HG03565 (cell line): ENCODE measurements around the gene TAGAP.
"Not testable (repeated sequence)": the region's sequence is repeated elsewhere in the genome, so short reads cannot be mapped to it uniquely, and the experiment has no call there.

ENCODE experiments used
- ATAC-seq: cut with Tn5 transposase; IDR thresholded peaks from one replicate; pipeline ENCODE4 v1.9.1; 2021; ENCODE audit warnings: mild to moderate bottlenecking, moderate library complexity; ENCODE audit not compliant: unreplicated experiment

Gene TAGAP

GRCh38 chr6:159017757-159018559 lies 26.8 kb downstream of the TAGAP start:
- peak; percentile 68 for ATAC-seq

- no peak for ATAC-seq
Observed at GRCh38 chr6:159014406-159014805, 30.4 kb downstream of the TAGAP start.

GRCh38 chr6:159013229-159013628 lies 31.6 kb downstream of the TAGAP start:
- ATAC-seq, result no peak

- no peak for ATAC-seq
Observed at GRCh38 chr6:159012201-159012600, 32.6 kb downstream of the TAGAP start.

- not testable (repeated sequence) for ATAC-seq
Observed at GRCh38 chr6:159010037-159010612, 34.7 kb downstream of the TAGAP start.

- ATAC-seq, result no peak
Observed at GRCh38 chr6:159008656-159009288, 36.0 kb downstream of the TAGAP start.

DNA sequence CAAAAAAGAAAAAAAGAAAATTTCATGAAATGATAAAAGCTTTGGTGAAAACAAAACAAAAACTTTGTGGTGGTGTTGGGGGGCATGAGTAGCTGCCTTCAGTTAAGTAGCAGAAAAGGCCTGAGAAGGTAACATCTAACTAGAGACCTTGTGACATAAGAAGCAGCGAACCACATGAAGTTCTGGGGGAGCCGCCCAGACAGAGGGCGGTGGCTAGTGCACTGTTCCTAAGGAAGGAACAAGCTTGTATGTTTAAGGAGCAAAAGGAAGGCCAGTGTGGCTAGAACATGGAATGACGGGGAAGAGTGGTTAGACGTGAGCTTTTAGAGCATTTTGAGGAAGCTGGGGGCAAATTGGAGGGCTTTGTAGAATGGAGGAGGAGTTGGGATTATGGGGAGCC lies 37.3 kb downstream of the TAGAP start:
- no peak for ATAC-seq

GRCh38 chr6:159005436-159005835 lies 39.4 kb downstream of the TAGAP start:
- no peak for ATAC-seq

GRCh38 chr6:159004592-159004991 lies 40.2 kb downstream of the TAGAP start:
- no peak for ATAC-seq

DNA sequence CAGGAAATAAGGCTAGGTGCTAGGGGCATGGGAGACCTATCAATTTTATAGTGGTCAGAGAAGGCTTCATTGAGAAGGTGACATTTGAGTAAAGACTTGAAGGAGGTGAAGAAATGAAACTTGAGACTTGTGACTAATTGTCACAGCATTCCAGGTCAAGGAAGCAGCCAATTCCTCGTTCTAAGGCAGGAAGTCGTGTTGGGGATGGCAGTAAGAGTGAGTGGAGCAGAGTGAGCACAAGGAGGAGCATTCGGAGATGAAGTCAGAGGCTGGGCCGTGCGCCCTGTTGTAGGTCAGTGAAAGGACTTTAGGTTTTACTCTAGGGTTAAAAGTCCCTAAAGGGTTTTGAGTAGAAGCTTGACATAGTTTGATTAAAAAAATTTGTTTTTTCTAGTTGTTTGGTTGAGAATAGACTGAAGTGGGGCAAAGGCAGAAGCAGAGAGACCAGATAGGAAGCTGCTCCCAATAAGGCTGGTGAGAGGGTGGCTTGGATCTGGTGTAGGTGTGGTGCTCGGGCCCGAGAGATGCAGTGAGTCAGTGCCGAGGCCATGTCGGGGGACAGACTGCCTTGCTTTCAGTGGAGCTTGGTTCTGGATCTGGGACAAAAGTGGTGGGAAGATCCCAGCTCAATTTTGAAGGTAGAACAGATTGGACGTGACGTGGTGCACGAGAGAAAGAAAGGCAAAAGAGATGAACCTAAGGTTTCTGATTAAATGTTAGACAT lies 42.2 kb downstream of the TAGAP start:
- ATAC-seq, result no peak

- peak; percentile 88 for ATAC-seq
Observed at GRCh38 chr6:158999666-159000403, 45.0 kb downstream of the TAGAP start, which contains the start of gene RSPH3. Gene RSPH3, minus strand, starts transcription at chr6:159000202. Its CDS starts 652 bp downstream, at chr6:158999550.

DNA sequence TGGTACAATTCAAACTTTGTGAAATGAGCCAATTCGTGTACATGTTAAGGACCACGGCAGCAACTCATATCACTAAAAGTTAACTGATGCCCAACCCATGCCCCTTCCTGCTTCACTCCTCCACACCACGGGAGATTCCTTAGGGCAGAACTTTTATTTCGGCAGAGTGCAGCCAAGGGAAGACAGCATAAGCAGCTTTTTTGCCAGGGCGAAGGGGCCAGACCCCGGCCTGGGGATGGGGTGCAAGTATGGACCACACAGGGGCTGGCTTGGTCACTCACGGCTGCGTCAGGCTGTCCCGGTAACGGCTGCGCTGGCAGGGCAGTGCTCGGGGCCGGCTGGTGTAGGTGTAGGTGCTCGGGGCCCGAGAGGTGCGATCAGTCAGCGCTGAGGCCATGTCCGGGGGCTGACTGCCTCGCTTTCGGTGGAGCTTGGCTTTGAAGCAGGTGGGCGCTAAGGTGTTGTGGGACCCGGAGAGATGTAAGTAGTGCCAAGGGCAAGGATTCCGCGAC lies 45.6 kb downstream of the TAGAP start:
- peak; percentile 16 for ATAC-seq

GRCh38 chr6:158996856-158997255 lies 47.9 kb downstream of the TAGAP start:
- no peak for ATAC-seq

DNA sequence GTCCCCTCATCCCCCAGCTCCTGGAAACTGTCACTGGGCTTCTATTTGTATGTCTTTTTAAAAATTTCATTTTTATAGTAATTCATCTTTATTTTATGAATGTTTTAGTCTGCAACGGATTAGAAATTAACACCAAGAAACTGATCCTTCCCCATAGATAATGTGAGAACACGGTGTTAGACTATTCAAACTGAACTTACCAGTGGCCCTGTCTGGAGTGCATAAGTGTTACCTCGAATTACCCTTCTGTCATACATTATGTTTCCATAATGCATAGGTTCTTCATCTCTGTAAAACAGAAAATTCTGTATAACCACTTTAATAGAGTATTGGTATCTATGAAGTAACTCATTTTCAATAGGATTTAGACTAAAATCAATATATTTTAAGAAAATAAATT lies 51.2 kb downstream of the TAGAP start:
- no peak for ATAC-seq

DNA sequence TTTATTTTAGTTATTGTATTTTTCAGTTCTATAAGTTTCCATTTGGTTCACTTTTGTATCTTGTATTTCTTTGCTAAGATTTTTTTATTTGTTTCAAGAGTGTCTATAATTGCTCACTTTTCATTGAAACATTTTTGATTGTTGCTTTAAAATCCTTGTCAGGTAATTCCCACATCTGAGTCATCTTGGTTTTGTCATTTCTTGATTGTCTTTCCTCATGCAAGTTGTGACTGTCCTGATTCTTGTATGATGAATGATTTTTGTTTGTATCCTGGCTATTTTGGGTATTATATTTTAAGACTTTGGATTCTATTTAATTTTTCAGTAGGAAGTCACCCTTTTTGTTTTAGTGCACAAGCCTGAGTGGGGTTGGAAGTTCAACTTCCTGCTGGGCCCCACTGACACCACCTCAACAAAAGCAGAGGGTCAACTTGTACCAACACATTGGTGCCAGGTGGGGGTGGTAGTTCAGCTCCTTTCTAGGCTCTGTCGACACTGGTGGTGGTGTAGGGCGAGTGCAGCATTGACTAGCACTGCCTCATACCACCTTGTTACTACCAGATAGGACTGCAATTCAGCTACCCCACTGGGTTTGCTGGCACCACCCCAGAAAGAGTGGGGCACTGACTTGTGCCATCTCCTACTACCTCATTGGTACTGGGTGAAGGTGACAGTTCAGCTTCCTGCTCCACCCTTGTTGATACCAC lies 53.6 kb downstream of the TAGAP start:
- no peak for ATAC-seq

- not testable (repeated sequence) for ATAC-seq
Observed at GRCh38 chr6:158989711-158990110, 55.1 kb downstream of the TAGAP start.

DNA sequence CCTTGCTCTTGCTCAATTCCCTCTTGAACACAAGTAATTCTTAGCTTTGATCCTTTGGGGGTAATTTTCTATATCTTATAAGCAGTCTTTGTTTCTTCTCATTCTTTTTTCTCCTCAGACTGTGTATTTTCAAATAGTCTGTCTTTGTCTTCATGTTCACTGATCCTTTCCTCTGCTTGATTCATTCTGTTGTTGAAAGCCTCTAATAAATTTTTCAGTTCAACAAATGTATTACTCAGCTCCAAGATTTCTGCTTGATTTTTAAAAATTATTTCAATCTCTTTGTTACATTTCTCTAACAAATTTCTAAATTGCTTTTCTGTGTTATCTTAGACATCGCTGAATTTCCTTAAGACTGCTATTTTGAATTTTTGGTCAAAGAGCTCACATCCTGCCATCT lies 56.3 kb downstream of the TAGAP start:
- ATAC-seq, result no peak

DNA sequence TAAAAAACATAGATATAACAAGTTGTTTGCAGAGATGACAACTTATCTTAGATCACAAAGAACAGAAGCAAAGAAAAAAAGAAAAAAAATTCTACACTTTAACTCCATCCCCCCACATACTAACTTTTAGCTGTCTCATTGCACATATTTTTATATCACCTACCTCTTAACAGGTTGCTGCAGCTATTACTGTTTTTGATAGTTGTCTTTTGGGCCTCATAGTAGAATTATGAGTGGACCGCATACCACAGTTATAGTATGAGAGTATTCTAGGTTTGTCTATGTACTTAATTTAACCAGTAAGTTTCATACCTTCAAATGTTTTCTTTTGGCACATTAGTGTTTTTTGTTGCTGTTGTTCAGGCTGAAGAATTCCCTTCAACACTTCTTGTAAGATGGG lies 57.1 kb downstream of the TAGAP start:
- ATAC-seq, result no peak
